ENCODE results near the gene C8B. TPM values are rescaled to one million over a fixed set of nuclear protein-coding genes. Genes with fewer than 3 reads are reported as not detected.

The C8B gene
- total RNA-seq, 1 experiment from 2014 or later: not detected

DNA sequence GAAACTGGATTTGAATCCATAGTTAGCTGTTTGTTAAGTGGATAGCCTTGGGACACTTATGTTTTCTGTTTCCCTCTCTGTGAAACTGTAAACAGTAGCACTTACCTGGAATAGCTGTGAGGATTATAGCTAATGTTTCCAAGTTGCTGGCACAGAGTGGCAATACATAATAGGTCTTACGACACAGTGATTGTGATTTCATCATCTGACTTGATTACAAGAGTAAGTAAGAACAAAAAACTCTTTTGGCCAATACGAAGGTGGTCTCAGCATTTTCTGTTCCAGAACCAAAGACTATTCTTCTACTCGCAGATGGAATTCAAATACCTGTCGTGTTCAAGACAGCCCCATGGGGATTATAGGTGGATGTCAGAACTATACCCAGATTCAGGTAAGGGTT lies 2.1 kb downstream of the C8B start:
- no peaks in the 10 kb centered on the region for H3K36me3 ChIP-seq
- H3K4me3 ChIP-seq: no peak overlapping the region
- no peaks in the 10 kb centered on the region for H3K9me3 ChIP-seq (replicated peaks)
- no peak for DNase-seq
- no peak overlapping the region for H3K27ac ChIP-seq
- no peaks in the 10 kb centered on the region for H3K4me1 ChIP-seq
- no peaks in the 10 kb centered on the region for H3K27me3 ChIP-seq

DNA sequence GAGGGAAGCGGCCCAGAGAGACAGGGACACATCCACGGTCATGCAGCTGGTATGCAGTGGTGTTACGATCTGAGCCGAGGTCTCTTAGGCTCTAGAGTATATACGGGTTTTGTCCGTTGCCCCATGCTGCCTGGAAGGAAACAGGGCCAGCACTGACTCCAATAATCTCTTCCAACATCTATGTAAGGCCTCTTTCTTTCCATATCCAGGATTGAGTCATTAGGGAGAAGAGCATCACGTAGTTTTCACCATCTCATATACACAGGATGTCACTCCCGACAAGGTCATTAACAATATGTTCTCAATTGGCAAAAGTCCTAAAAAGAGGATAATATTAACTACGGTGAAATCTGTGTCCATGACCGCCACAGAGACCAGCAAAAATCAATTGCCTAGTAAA lies 4.4 kb downstream of the C8B start:
- DNase-seq: no peak
- H3K36me3 ChIP-seq: no peaks in the 10 kb centered on the region
- H3K27ac ChIP-seq: no peak overlapping the region
- no peak overlapping the region for H3K4me3 ChIP-seq
- H3K4me1 ChIP-seq: no peaks in the 10 kb centered on the region
- no peaks in the 10 kb centered on the region for H3K9me3 ChIP-seq (replicated peaks)
- no peaks in the 10 kb centered on the region for H3K27me3 ChIP-seq

DNA sequence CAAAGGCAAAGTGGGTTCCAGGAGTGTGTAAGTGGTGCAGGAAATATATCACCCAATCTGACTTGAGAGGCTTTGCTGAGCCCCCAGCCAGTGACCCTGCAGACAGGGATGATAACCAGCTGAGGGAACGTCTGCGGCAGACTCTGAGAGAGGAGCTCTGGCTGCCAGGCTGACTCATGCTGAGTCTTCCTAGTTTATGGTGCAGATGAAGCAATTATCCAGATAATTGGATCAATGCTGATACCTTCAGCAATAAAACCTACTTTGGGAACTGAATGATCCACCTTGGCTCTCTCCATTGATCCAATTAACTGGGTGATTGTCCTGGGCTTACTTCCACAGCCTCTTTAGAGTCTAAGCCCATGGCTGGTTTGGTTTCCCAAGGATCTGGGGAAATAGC lies 7.3 kb downstream of the C8B start:
- Histone ChIP-seq H3K27me3 (no peaks in the 10 kb centered on the region), H3K27ac (no peak overlapping the region), H3K9me3 (replicated peaks) (no peaks in the 10 kb centered on the region), H3K4me3 (no peak overlapping the region), H3K36me3 (no peaks in the 10 kb centered on the region), H3K4me1 (no peaks in the 10 kb centered on the region)
- no peak for DNase-seq

DNA sequence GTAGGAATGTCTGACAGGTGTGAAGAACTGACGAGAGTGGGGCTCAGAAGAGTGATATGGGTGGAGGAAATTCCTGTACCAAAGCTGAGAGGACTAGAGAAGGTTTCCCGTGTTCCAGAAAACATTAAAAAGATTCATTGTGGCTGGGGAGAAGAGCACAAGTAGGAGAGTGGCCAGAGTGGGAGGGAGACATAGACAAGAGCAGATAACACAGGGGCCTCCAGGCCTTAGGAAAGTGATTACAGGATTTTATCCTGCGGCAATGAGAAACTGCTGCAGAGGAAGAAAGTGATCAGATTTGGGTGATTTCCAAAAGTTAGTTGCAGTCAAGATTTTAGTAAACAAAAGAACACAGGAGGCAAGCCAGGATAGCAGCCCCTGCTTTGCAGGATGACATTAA lies 7.9 kb downstream of the C8B start:
- Histone ChIP-seq H3K36me3 (no peaks in the 10 kb centered on the region), H3K27ac (no peak overlapping the region), H3K27me3 (no peaks in the 10 kb centered on the region), H3K9me3 (replicated peaks) (no peaks in the 10 kb centered on the region), H3K4me1 (no peaks in the 10 kb centered on the region), H3K4me3 (no peak overlapping the region)
- DNase-seq: no peak

GRCh38 chr1:56954664-56955063 lies 11.2 kb downstream of the C8B start:
- no peaks in the 10 kb centered on the region for H3K9me3 ChIP-seq (replicated peaks)
- no peaks in the 10 kb centered on the region for H3K27me3 ChIP-seq
- H3K27ac ChIP-seq: no peak overlapping the region
- H3K4me1 ChIP-seq: no peaks in the 10 kb centered on the region
- DNase-seq: no peak
- H3K36me3 ChIP-seq: no peaks in the 10 kb centered on the region
- no peak overlapping the region for H3K4me3 ChIP-seq

DNA sequence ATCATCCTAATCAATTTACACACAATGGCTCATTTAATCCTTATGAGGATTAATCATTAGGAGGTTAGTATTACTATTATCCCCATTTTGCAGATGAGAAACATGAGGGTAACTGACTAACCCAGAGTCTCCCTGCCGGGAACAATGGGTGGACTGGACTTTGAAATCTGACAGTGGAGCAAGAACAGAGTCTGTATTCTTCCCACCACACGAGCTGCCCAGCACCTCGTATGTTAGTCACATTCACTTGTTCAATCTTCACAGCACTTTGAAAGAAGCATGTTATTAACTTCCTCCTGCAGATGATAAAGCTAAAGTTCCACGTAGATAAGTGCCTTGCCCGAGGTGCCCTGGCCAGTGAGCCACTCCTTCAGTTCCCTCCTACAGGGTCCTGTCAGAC lies 12.4 kb downstream of the C8B start:
- H3K4me3 ChIP-seq: no peak overlapping the region
- no peaks in the 10 kb centered on the region for H3K36me3 ChIP-seq
- no peaks in the 10 kb centered on the region for H3K27me3 ChIP-seq
- no peak overlapping the region for H3K27ac ChIP-seq
- H3K9me3 ChIP-seq (replicated peaks): no peaks in the 10 kb centered on the region
- DNase-seq: no peak
- no peaks in the 10 kb centered on the region for H3K4me1 ChIP-seq

GRCh38 chr1:56952501-56952900 lies 13.3 kb downstream of the C8B start:
- Histone ChIP-seq H3K4me1 (no peaks in the 10 kb centered on the region), H3K9me3 (replicated peaks) (no peaks in the 10 kb centered on the region), H3K27ac (no peak overlapping the region), H3K4me3 (no peak overlapping the region), H3K27me3 (no peaks in the 10 kb centered on the region), H3K36me3 (no peaks in the 10 kb centered on the region)
- no peak for DNase-seq

DNA sequence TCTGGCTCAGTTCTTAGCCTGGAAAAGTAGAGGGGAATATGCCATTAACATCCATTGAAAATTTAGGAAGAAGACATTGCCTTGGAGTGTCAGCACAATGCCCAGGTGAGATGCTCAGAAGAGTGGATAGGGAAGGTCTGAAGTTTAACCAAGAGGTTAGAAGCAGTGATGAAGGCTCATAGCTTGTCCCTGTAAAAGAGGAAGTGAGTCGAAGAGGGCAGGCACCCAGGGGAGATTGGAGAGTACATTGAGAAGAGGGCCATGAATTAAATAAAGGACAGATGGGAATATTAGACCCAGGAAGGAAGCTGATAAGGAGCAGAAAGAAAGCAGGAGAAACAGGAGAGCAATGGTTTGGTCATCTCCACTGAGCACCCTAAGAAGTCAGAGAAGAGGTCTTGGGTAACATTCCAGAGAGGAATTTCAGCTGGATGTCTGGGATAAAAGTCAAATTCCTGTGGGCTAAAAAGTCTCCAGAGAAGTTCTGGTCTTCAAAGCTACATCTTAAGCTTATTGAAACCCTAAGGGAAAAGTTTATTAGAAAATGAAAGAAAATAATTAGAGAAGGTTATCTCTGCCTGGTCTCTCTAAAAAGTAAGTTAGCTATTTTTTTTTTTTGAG lies 17.3 kb downstream of the C8B start:
- Histone ChIP-seq H3K4me1 (no peaks in the 10 kb centered on the region), H3K36me3 (no peaks in the 10 kb centered on the region), H3K27ac (no peak overlapping the region), H3K4me3 (no peak overlapping the region), H3K9me3 (replicated peaks) (no peaks in the 10 kb centered on the region), H3K27me3 (no peaks in the 10 kb centered on the region)
- no peak for DNase-seq

- Histone ChIP-seq H3K27me3 (no peaks in the 10 kb centered on the region), H3K36me3 (no peaks in the 10 kb centered on the region), H3K4me1 (no peaks in the 10 kb centered on the region), H3K9me3 (replicated peaks) (no peaks in the 10 kb centered on the region), H3K4me3 (no peak overlapping the region), H3K27ac (no peak overlapping the region)
- DNase-seq: no peak
Observed at GRCh38 chr1:56940039-56940438, 25.8 kb downstream of the C8B start.

- Histone ChIP-seq H3K4me3 (no peak overlapping the region), H3K27me3 (no peaks in the 10 kb centered on the region), H3K4me1 (no peaks in the 10 kb centered on the region), H3K9me3 (replicated peaks) (no peaks in the 10 kb centered on the region), H3K27ac (no peak overlapping the region), H3K36me3 (no peaks in the 10 kb centered on the region)
- no peak for DNase-seq
Observed at GRCh38 chr1:56939209-56939608, 26.6 kb downstream of the C8B start.

DNA sequence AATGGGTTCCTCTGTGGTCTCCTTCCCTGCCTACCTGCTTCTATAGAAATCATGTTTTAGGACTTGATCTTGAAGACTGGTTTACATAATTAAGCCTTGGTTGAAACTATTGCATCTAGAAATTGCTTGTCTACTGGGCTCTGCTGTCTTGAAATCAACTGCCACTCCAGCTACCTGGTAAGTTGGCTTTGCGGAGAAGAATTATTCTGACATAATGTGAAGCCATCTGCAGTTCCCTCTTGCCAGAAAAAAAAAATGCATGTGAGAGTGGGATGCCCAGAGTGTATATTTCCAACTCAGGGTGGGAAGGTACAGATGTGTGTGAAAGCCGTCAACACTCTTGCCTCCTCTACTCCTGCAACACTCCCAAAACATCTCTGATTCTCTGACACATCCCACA lies 27.2 kb downstream of the C8B start:
- Histone ChIP-seq H3K4me3 (no peak overlapping the region), H3K9me3 (replicated peaks) (no peaks in the 10 kb centered on the region), H3K27me3 (no peaks in the 10 kb centered on the region), H3K36me3 (no peaks in the 10 kb centered on the region), H3K27ac (no peak overlapping the region), H3K4me1 (no peaks in the 10 kb centered on the region)
- DNase-seq: no peak

DNA sequence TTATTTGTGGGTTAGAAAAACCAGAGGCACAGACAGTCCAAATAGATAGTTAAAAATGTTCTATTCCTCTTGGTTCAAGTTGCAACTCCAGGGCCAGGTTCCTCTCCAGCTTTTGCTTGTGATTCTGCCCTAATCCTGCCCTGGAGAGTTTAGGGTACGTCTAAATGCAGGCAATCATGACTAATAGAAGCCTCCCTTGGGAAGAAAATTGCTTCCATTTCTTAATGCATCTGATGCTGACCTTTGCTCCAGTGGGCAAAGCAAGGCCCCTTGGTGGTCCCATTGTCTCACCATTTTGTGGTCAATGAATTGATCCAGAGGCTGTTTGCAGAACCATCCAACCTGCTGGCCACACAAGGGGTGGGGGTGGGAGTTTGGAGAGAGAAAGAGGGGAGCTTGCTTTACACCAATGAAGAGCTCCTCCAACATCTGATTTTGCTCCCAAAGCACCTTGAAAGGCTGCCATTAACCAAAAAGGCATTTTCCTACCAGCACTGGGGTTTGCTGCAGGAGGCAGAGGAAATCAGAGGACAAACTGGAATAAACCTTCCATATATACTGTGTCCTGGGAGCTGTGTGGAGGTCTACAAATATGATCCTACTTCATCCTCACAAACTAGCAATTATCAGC lies 31.3 kb downstream of the C8B start:
- Histone ChIP-seq H3K36me3 (no peaks in the 10 kb centered on the region), H3K27me3 (no peaks in the 10 kb centered on the region), H3K4me1 (peaks cover 9% of the 10 kb centered on the region; the same call in 1 of the 2 replicates), H3K4me3 (no peak overlapping the region), H3K27ac (no peak overlapping the region), H3K9me3 (replicated peaks) (no peaks in the 10 kb centered on the region)
- DNase-seq: peak; percentile 7

DNA sequence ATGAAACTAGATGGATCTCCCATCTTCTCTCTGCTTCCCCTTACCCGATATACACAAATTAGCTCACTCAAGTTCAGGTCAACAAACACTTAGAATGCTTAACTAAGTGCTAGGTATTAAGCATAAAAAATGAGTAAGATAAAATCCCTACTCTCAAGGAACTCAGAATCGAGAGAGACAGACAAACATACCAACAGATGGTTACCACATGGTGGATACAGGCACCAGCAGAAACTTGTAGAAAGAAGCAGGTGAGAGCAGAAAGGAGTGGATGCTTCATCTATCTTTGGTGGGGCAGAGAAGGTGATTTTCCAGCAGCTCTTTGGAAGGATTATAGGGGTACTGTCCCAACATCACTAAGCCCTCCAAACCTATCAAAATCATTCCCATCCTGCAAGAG lies 32.2 kb downstream of the C8B start:
- Histone ChIP-seq H3K9me3 (replicated peaks) (no peaks in the 10 kb centered on the region), H3K4me3 (no peak overlapping the region), H3K4me1 (peaks cover 9% of the 10 kb centered on the region; the same call in 1 of the 2 replicates), H3K27ac (no peak overlapping the region), H3K36me3 (no peaks in the 10 kb centered on the region), H3K27me3 (no peaks in the 10 kb centered on the region)
- no peak for DNase-seq

DNA sequence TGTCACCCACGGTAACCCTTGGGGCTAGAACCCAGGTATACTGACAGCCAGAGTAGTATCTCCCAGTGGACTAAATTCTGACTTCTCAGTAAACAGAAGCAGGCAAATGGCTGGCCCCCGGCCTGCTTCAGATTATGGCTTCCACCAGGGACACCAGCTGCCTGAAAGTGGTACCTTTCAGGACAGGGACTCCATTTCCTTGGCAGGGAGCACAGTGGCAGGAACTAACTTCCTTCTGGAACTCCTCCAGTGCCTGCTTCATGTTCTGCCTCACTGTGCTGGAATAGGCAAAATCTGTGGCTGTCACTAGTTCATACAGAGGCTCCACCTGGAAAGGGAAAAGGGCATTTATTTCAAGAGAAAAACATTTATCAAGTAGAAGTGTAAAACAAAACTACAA lies 32.7 kb downstream of the C8B start:
- H3K27me3 ChIP-seq: no peaks in the 10 kb centered on the region
- no peak for DNase-seq
- H3K4me1 ChIP-seq: peaks cover 9% of the 10 kb centered on the region; the same call in 1 of the 2 replicates

GRCh38 chr1:56931686-56932085 lies 34.1 kb downstream of the C8B start:
- Histone ChIP-seq H3K9me3 (replicated peaks) (no peaks in the 10 kb centered on the region), H3K27me3 (no peaks in the 10 kb centered on the region), H3K4me1 (peaks cover 9% of the 10 kb centered on the region; the same call in 1 of the 2 replicates), H3K27ac (no peak overlapping the region), H3K36me3 (no peaks in the 10 kb centered on the region), H3K4me3 (no peak overlapping the region)
- peak in 1 of 2 experiments; percentile 18 for DNase-seq

More for the DNA sequence above, 32.7 kb downstream of the C8B start:
- Histone ChIP-seq H3K36me3 (no peaks in the 10 kb centered on the region), H3K9me3 (replicated peaks) (no peaks in the 10 kb centered on the region), H3K4me3 (no peak overlapping the region), H3K27ac (no peak overlapping the region)

DNA sequence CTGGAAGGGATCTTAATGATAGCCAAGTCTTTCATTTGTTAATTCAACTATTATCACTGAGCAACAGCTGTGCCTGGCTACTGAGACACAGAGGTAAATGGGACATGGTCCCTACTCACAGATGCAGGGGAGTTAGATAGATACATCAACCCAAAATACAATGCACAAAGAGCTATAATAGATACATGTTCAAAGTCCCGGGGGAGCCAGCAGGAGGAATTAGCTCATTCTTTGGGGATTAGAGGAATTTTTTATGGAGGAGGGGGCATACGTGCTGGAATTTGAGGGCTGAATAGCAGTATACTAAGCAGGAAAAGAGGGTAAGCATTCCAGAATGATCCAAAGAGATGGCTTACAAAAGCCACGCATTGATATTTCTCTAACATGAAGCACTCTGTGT lies 34.6 kb downstream of the C8B start:
- Histone ChIP-seq H3K9me3 (replicated peaks) (no peaks in the 10 kb centered on the region), H3K36me3 (no peaks in the 10 kb centered on the region), H3K27ac (no peak overlapping the region), H3K27me3 (no peaks in the 10 kb centered on the region), H3K4me3 (no peak overlapping the region), H3K4me1 (peaks cover 9% of the 10 kb centered on the region; the same call in 1 of the 2 replicates)
- peak in 1 of 2 experiments; percentile 29 for DNase-seq

Data from SJCRH30 (cell line).